GM15510 (cell line): ENCODE results near the gene HSD17B13.

Experiments
- POLR2A ChIP-seq: IDR thresholded peaks from 3 replicates; pipeline ENCODE4 v1.6.1; 2011; ENCODE audit warnings: borderline replicate concordance; ENCODE audit not compliant: insufficient read length; ENCODE audit errors: extremely low read depth

The HSD17B13 gene

GRCh38 chr4:87333267-87333666 is 10.6 kb upstream of the HSD17B13 start:
- no peak for TF ChIP-seq POLR2A

- TF ChIP-seq POLR2A = no peak
Measured at GRCh38 chr4:87330761-87331160, 8.1 kb upstream of the HSD17B13 start.

- no peak for TF ChIP-seq POLR2A
Measured at GRCh38 chr4:87327136-87327535, 4.5 kb upstream of the HSD17B13 start.

- no peak for TF ChIP-seq POLR2A
Measured at GRCh38 chr4:87326460-87326859, 3.8 kb upstream of the HSD17B13 start.

- no peak for TF ChIP-seq POLR2A
Measured at GRCh38 chr4:87321888-87322287, 794 bp downstream of the HSD17B13 start.

- TF ChIP-seq POLR2A = no peak
Measured at GRCh38 chr4:87317527-87317926, 5.2 kb downstream of the HSD17B13 start.

GRCh38 chr4:87316961-87317360 is 5.7 kb downstream of the HSD17B13 start:
- no peak for TF ChIP-seq POLR2A

GRCh38 chr4:87313756-87314155 is 8.9 kb downstream of the HSD17B13 start:
- TF ChIP-seq POLR2A = no peak

- TF ChIP-seq POLR2A = no peak
Measured at GRCh38 chr4:87311684-87312083, 11.0 kb downstream of the HSD17B13 start.

- TF ChIP-seq POLR2A = no peak
Measured at GRCh38 chr4:87310691-87311335, 11.9 kb downstream of the HSD17B13 start.

GRCh38 chr4:87309625-87310024 is 13.1 kb downstream of the HSD17B13 start:
- no peak for TF ChIP-seq POLR2A

GRCh38 chr4:87306056-87306455 is 16.6 kb downstream of the HSD17B13 start:
- no peak for TF ChIP-seq POLR2A

GRCh38 chr4:87305562-87305961 is 17.1 kb downstream of the HSD17B13 start:
- TF ChIP-seq POLR2A = no peak

- TF ChIP-seq POLR2A = no peak
Measured at GRCh38 chr4:87304745-87305432, 17.8 kb downstream of the HSD17B13 start.

GRCh38 chr4:87299898-87300297 is 22.8 kb downstream of the HSD17B13 start:
- TF ChIP-seq POLR2A = no peak

- no peak for TF ChIP-seq POLR2A
Measured at GRCh38 chr4:87298362-87298761, 24.3 kb downstream of the HSD17B13 start.
